HG03354 (cell line): ENCODE measurements around the gene CTRL.

ENCODE experiments used
- ATAC-seq: cut with Tn5 transposase; IDR thresholded peaks from one replicate; pipeline ENCODE4 v1.9.1; 2021; ENCODE audit warnings: mild to moderate bottlenecking; ENCODE audit not compliant: unreplicated experiment, poor library complexity, severe bottlenecking

CTRL gene

GRCh38 chr16:67901734-67902133, 29.9 kb downstream of the CTRL start:
- ATAC-seq: no peak

- no peak for ATAC-seq
These were observed 34.4 kb downstream of the CTRL start for GRCh38 chr16:67897231-67897630.

GRCh38 chr16:67893743-67894399, 37.8 kb downstream of the CTRL start:
- ATAC-seq: no peak

GRCh38 chr16:67892899-67893742, 38.5 kb downstream of the CTRL start, which contains the start of gene PSKH1:
PSKH1 (plus strand) TSS chr16:67893254; CDS start chr16:67908750, 15,496 bp downstream.
- peak; percentile 94 for ATAC-seq

- no peak for ATAC-seq
These were observed 39.3 kb downstream of the CTRL start for GRCh38 chr16:67892375-67892774.

GRCh38 chr16:67888331-67888730, 43.3 kb downstream of the CTRL start:
- no peak for ATAC-seq

GRCh38 chr16:67886387-67886786, 45.3 kb downstream of the CTRL start:
- ATAC-seq: no peak

- no peak for ATAC-seq
These were observed 45.7 kb downstream of the CTRL start for GRCh38 chr16:67885976-67886375.

- ATAC-seq: no peak
These were observed 46.1 kb downstream of the CTRL start for GRCh38 chr16:67885545-67885944.

- ATAC-seq: no peak
These were observed 47.0 kb downstream of the CTRL start, which contains the start of gene NRN1L for GRCh38 chr16:67884684-67885083. NRN1L (plus strand) TSS chr16:67884885; CDS start chr16:67884904, 19 bp downstream.

GRCh38 chr16:67883872-67884261, 47.8 kb downstream of the CTRL start:
- ATAC-seq: no peak

GRCh38 chr16:67883146-67883871, 48.4 kb downstream of the CTRL start:
- no peak for ATAC-seq

- ATAC-seq: no peak
These were observed 49.1 kb downstream of the CTRL start for GRCh38 chr16:67882374-67883145.

GRCh38 chr16:67881621-67882161, 50.0 kb downstream of the CTRL start:
- ATAC-seq: no peak

GRCh38 chr16:67880584-67880983, 51.1 kb downstream of the CTRL start:
- ATAC-seq: no peak

- no peak for ATAC-seq
These were observed 51.7 kb downstream of the CTRL start for GRCh38 chr16:67879936-67880335.
